ENCODE results near the gene SND1.
A peak's percentile ranks its signal among the peaks of the same experiment; 100 is the strongest.

The SND1 gene

DNA sequence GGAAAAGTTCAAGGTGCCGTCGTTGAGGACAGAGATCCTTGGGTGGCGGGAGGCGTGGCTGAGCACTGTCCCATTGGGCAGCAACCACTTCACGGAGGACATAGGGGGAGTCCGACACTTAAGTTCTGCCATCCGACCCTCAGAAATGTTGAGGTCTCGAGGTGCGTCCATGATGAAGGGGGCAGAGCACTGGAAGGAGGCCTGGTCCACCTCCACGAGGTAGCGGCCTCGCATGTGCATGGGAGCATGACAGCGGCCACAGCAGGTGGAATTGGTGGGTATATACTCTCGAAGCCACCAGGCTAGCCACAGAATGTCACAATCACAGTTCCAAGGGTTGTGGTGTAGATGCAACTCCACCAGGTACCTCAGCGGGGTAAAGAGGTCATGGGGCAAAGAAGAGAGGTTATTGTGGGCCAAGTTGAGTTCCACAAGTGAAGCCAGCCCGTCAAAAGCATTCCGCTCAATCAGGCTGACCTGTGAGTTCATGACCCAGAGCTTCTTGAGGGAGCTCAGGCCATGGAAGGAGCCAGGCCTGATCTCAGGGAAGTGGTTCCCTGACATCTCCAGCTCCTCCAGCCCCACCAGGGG lies 377.5 kb downstream of the SND1 start:
- TF ChIP-seq, protein P1, sequence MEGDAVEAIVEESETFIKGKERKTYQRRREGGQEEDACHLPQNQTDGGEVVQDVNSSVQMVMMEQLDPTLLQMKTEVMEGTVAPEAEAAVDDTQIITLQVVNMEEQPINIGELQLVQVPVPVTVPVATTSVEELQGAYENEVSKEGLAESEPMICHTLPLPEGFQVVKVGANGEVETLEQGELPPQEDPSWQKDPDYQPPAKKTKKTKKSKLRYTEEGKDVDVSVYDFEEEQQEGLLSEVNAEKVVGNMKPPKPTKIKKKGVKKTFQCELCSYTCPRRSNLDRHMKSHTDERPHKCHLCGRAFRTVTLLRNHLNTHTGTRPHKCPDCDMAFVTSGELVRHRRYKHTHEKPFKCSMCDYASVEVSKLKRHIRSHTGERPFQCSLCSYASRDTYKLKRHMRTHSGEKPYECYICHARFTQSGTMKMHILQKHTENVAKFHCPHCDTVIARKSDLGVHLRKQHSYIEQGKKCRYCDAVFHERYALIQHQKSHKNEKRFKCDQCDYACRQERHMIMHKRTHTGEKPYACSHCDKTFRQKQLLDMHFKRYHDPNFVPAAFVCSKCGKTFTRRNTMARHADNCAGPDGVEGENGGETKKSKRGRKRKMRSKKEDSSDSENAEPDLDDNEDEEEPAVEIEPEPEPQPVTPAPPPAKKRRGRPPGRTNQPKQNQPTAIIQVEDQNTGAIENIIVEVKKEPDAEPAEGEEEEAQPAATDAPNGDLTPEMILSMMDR (IDR thresholded peaks at IDR 0.05; ENCODE audit: extremely low read depth, insufficient read depth, missing control alignments) = no peak
- in situ Hi-C loops (cut with MboI; ENCODE audit: low pct_unique_long_range_greater_than_20kb, low sequenced_read_pairs, unreplicated experiment) = loop anchor here (25.0 kb wide), 1 partner anchor 317 kb away; no protein-coding TSS in a partner anchor
- DNase-seq (ENCODE audit: low spot score) = no peak

DNA sequence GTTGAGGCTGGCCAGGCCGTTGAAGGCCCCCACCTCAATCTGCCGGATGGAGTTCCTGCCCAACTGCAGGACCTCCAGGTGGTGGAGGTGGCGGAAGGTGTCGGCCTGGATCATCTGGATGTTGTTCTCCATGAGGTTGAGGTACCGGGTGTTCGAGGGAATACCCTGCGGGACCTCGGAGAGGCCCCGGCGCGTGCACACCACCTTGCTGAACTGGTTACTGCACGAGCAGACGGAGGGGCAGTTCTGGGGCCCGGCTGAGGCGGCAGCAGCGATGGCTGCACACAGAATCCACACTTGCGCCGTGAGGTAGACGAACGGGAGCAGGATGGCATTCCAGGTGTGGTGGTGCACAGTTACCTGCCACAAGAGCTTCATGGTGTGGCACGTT lies 378.3 kb downstream of the SND1 start:
- DNase-seq (ENCODE audit: low spot score) = no peak
- in situ Hi-C loops (cut with MboI; ENCODE audit: low pct_unique_long_range_greater_than_20kb, low sequenced_read_pairs, unreplicated experiment) = loop anchor here (25.0 kb wide), 1 partner anchor 318 kb away; no protein-coding TSS in a partner anchor
- TF ChIP-seq, protein P1 (IDR thresholded peaks at IDR 0.05; ENCODE audit: extremely low read depth, insufficient read depth, missing control alignments) = no peak

DNA sequence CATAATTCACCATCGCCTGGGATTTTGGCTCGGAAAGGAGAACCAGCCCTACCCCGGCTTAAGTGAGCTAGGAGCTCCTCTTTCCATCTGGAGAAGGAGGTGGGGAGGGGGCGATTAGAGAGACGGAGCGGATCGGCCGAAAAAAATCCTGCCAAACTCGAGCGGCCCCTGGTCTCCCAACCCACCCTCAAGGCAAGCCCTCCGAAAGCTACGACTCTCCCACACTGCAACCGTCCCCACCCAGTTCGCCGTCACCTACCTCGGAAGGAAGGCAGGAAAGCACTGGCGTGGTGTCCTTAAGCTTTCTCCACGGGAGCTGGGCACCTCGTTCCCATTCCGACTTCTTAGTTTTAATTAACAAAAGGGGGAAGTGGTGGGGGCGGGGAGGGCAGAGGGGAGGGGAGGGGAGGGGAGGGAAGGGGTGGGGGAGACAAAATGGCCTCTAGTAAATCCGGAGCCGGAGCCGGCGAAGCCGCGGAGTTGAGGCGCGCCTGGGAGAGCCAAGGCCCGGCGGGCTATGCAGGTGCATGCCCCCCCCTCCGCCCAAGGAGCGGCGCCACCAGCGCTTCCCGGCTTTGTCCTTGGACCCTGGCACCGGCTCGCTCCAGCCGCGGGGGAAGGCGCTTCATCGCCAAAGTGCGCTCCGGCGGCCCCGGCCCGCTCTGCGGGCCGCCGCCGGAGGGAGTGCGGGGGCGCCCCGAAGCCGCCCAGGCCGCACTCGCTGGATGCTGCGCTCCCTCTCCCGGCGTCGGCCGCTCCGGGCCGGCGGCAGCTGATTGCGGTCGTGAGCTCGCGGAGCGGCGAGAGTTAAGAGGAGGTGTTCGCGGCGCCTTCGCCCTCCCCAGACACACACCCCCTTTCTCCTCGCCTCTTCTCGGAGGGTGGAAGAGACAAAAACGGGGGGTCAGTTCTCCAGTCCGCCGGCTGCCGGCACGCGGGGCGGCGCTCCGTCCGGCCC lies 378.9 kb downstream of the SND1 start, which contains the start of gene LRRC4:
Gene LRRC4 (minus strand): TSS at position 784 of the 958 bp plus-strand sequence. CDS start 797 bp downstream, outside the sequence.
- in situ Hi-C loops (cut with MboI; ENCODE audit: low pct_unique_long_range_greater_than_20kb, low sequenced_read_pairs, unreplicated experiment) = loop anchor here (25.0 kb wide), 1 partner anchor 319 kb away; no protein-coding TSS in a partner anchor
- TF ChIP-seq, protein P1 (IDR thresholded peaks at IDR 0.05; ENCODE audit: extremely low read depth, insufficient read depth, missing control alignments) = no peak
- DNase-seq (ENCODE audit: low spot score) = peak; percentile 83

DNA sequence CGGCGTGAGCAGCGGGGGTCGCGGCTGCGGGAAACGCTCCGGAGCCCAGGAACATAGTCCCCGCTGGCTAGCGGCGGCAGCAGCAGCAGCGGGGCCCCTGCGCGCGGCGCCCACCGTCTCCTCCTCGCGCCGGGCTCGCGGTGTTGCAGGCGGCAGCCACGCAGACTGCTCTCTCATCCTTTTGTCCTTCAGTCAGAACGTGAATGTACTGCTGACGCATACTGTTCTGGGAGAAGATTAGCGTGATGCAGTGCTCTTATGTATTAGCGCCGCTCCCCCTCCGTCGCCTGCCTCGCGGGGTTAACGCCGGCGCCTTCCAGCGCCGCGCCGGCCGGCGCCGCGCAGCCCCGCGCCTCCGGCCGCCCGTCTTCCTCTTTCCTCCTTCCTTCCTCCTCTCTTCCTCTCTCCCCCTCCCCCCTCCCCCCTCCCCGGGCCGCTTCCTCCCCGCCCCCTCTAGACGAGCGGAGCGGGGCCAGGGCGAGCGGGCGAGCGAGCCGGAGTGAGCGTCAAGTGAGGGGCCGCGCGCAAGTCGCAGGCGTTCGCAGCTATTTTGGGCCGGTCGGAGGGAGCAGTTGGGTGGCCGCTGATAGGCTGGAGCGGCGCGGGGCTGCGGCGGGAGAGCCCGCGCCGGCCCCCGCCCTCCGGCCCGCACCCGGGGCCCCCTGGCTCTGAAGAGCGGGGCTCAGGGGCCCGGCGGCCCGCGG lies 380.1 kb downstream of the SND1 start:
- DNase-seq (ENCODE audit: low spot score) = peak; percentile 87
- in situ Hi-C loops (cut with MboI; ENCODE audit: low pct_unique_long_range_greater_than_20kb, low sequenced_read_pairs, unreplicated experiment) = loop anchor here (25.0 kb wide), 1 partner anchor 320 kb away; no protein-coding TSS in a partner anchor
- TF ChIP-seq, protein P1 (IDR thresholded peaks at IDR 0.05; ENCODE audit: extremely low read depth, insufficient read depth, missing control alignments) = no peak

DNA sequence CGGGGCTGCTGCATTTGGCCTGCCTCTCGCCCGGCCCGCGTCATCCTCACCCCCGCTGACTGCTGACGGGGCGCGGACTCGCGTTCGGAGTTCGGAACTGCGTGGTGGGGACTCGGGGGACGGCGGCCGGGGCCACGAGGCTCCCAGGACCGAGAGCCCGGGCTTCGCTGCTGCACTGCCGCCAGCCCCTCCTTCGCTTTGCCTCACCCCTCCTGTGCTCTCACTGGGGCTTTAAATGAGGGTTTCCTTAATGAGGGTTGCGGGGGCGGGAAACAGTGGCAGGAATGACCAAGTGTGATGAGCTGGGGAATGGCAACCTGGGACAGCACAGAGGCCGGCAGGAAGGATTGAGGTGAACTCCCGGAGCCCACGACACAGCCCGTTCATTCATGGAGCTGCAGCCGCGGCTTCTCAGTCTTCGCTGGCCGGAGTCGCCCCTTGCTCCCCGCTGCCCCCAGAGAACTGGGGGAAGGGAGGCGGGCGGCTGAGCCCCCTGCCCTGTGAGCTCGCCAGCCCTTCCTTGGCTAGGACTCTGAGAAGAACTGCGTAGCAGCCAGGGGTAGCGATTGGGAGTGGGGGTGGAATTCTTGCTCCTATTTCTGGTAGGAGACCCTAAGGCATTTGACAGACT lies 380.7 kb downstream of the SND1 start:
- DNase-seq (ENCODE audit: low spot score) = peak; percentile 43
- TF ChIP-seq, protein P1 (IDR thresholded peaks at IDR 0.05; ENCODE audit: extremely low read depth, insufficient read depth, missing control alignments) = no peak
- in situ Hi-C loops (cut with MboI; ENCODE audit: low pct_unique_long_range_greater_than_20kb, low sequenced_read_pairs, unreplicated experiment) = loop anchor here (25.0 kb wide), 1 partner anchor 320 kb away; no protein-coding TSS in a partner anchor
